Gastrocnemius medialis (tissue), 4 donors: ENCODE measurements around the gene TARBP2. TPM values are rescaled to one million over a fixed set of nuclear protein-coding genes. Genes with fewer than 3 reads are reported as not detected.

Experiments used
- ATAC-seq, 2 donors: fragments of 150-250 bp; one replicate each; pipeline ENCODE4 v1.9.1; 2016
- DNase-seq, 2 donors: peaks; one replicate each; pipeline ENCODE4 v3.0.0-alpha.2; 2019
- H3K27ac ChIP-seq, 4 donors: fragments of 200-600 bp; sonication (generic); 1 replicate in 1 of 4; 2 replicates in 3 of 4; pipeline ENCODE4 v1.5.1; 2016 to 2018; ENCODE audit warnings: mild to moderate bottlenecking in 2 of 4, moderate library complexity in 1 of 4
- H3K27me3 ChIP-seq, 3 donors: fragments of 200-600 bp; sonication (generic) in 2 of 3; 1 replicate in 1 of 3; 2 replicates in 2 of 3; pipeline versions ENCODE4 v1.5.1 to v1.6.0; 2016 to 2019; ENCODE audit warnings: mild to moderate bottlenecking in 1 of 3, moderate library complexity in 1 of 3
- H3K36me3 ChIP-seq, 2 donors: fragments of 200-600 bp; sonication (generic) in 1 of 2; one replicate each; pipeline ENCODE4 v1.5.1; 2017 to 2018
- H3K4me1 ChIP-seq, 2 donors: fragments of 200-600 bp; sonication (generic) in 1 of 2; one replicate each; pipeline ENCODE4 v1.5.1; 2016 to 2017; ENCODE audit warnings: mild to moderate bottlenecking in 2 of 2
- H3K4me3 ChIP-seq, 4 donors: fragments of 200-600 bp; sonication (generic) in 3 of 4; 1 replicate in 1 of 4; 2 replicates in 3 of 4; pipeline ENCODE4 v1.5.1; 2016 to 2019; ENCODE audit warnings: mild to moderate bottlenecking in 2 of 4
- H3K9me3 ChIP-seq, 3 donors: fragments of 200-600 bp; sonication (generic) in 2 of 3; 1 replicate in 1 of 3; 2 replicates in 2 of 3; pipeline ENCODE4 v1.5.1; 2016 to 2019
- CTCF ChIP-seq, 5 experiments: fragments of 450-650 bp in 3 of 5; fragments of 200-600 bp in 2 of 5; sonication (generic) in 2 of 5; IDR thresholded peaks in 4 of 5; conservative IDR thresholded peaks in 1 of 5; 1 replicate in 4 of 5; 2 replicates in 1 of 5; pipeline ENCODE4 v1.5.1; 2016 to 2019; ENCODE audit warnings: antibody characterized with exemption in 5 of 5, mild to moderate bottlenecking in 3 of 5, moderate library complexity in 3 of 5
- POLR2A ChIP-seq, 2 donors: fragments of 450-650 bp; IDR thresholded peaks; one replicate each; pipeline ENCODE4 v1.6.1; 2017; ENCODE audit warnings: antibody characterized with exemption in 2 of 2, mild to moderate bottlenecking in 2 of 2, moderate library complexity in 2 of 2
- in situ Hi-C, 4 donors: fragments of 200-750 bp; cut with MboI; loops; one replicate each; pipeline versions ENCODE4 v1.15.0 to v1.8.0; 2017; ENCODE audit warnings: low sequenced_read_pairs in 4 of 4
- intact Hi-C: fragments of 100-400 bp; cut with DNase I; formaldehyde crosslinking; loops from one replicate; pipeline ENCODE4 v1.15.1; 2023; ENCODE audit warnings: low total_unique reads
- total RNA-seq, 4 donors: library from RNA; depleted of rRNA; stranded (reverse); fragments of >200 nt; gene quantifications; one replicate each; pipeline versions ENCODE4 v1.1.0 to v1.2.3, GENCODE V29; 2016

TARBP2 gene
- total RNA-seq, 4 donors from 2014 or later, result 6.8 to 17.4 (median 11.6) TPM

- in situ Hi-C loops (no loop called here), intact Hi-C loops (loop anchor here (5.0 kb wide), 1 partner anchor 515 kb away; no protein-coding TSS in a partner anchor)
- no peak for TF ChIP-seq CTCF (IDR thresholded peaks at IDR 0.05 in 4 of 5, conservative IDR thresholded peaks at IDR 0.05 in 1 of 5)
- TF ChIP-seq POLR2A (IDR thresholded peaks at IDR 0.05), result no peak
- no peaks in the 10 kb centered on the region for H3K36me3 ChIP-seq
- H3K27me3 ChIP-seq, result no peaks in the 10 kb centered on the region
- ATAC-seq (no peak), DNase-seq (no peak)
- H3K9me3 ChIP-seq, result no peaks in the 10 kb centered on the region
- H3K27ac ChIP-seq, result no peak overlapping the region
- H3K4me1 ChIP-seq, result peaks cover 21 to 33% of the 10 kb centered on the region in 2 donors
- no peak overlapping the region for H3K4me3 ChIP-seq
These were observed 3.6 kb upstream of the TARBP2 start for GRCh38 chr12:53497461-53497860.

- Histone ChIP-seq H3K36me3 (no peaks in the 10 kb centered on the region), H3K27me3 (no peaks in the 10 kb centered on the region), H3K9me3 (no peaks in the 10 kb centered on the region), H3K4me1 (peaks cover 22 to 29% of the 10 kb centered on the region in 2 donors), H3K27ac (peak overlapping the region in 2 of 4 donors; percentile 32 to 35), H3K4me3 (no peak overlapping the region)
- DNase-seq, result no peak
- no peak for TF ChIP-seq CTCF (IDR thresholded peaks at IDR 0.05 in 4 of 5, conservative IDR thresholded peaks at IDR 0.05 in 1 of 5)
- TF ChIP-seq POLR2A (IDR thresholded peaks at IDR 0.05), result no peak
- intact Hi-C loops, result loop anchor here (5.0 kb wide), 1 partner anchor 514 kb away; no protein-coding TSS in a partner anchor
- in situ Hi-C loops, result no loop called here
- no peak for ATAC-seq
These were observed 2.9 kb upstream of the TARBP2 start for GRCh38 chr12:53498235-53498630.

- peaks cover 17 to 24% of the 10 kb centered on the region in 2 donors for H3K4me1 ChIP-seq
- intact Hi-C loops (loop anchor here (1.0 to 5.0 kb wide), 5 partner anchors 58 to 513 kb away; partner anchors contain the start of genes PRR13 and SP1), in situ Hi-C loops (loop anchor here in 2 of 4 donors (10.0 kb wide), 2 partner anchors 55 to 175 kb away; partner anchors contain the start of genes AAAS (in 1 of the 2) and PRR13 (in 1 of the 2))
These were observed 1.6 kb upstream of the TARBP2 start, which contains the start of gene MAP3K12 for GRCh38 chr12:53499266-53500141. Gene MAP3K12 (minus strand): TSS chr12:53499458. CDS start chr12:53487391, 12,067 bp downstream.

More at GRCh38 chr12:53499266-53500141, 1.6 kb upstream of the TARBP2 start, which contains the start of gene MAP3K12:
- H3K36me3 ChIP-seq, result no peaks in the 10 kb centered on the region
- no peaks in the 10 kb centered on the region for H3K9me3 ChIP-seq
- no peak for TF ChIP-seq POLR2A (IDR thresholded peaks at IDR 0.05)
- no peak for TF ChIP-seq CTCF (IDR thresholded peaks at IDR 0.05 in 4 of 5, conservative IDR thresholded peaks at IDR 0.05 in 1 of 5)
- peak within 1 kb of the TSS; percentile 90 to 97 (median 92) for H3K27ac ChIP-seq
- peak within 1 kb of the TSS; percentile 73 to 84 (median 82) for H3K4me3 ChIP-seq
- H3K27me3 ChIP-seq, result no peaks in the 10 kb centered on the region
- ATAC-seq, result no peak
- DNase-seq, result peak; percentile 44 to 56
